ENCODE results near the gene ESPL1.
A peak's percentile ranks its signal among the peaks of the same experiment; 100 is the strongest.

Gene ESPL1

GRCh38 chr12:53313996-53314395, 45.9 kb downstream of the ESPL1 start:
- no peak for TF ChIP-seq CTCF (IDR thresholded peaks at IDR 0.05; ENCODE audit: low read depth, low read length)
- H3K4me1 ChIP-seq = no peaks in the 10 kb centered on the region
- H3K27me3 ChIP-seq = no peaks in the 10 kb centered on the region
- peaks cover 40% of the 10 kb centered on the region for H3K36me3 ChIP-seq
- no peak for DNase-seq
- H3K9me3 ChIP-seq = no peaks in the 10 kb centered on the region
- H3K4me3 ChIP-seq (ENCODE audit: low read depth, low read length) = no peak overlapping the region

- Histone ChIP-seq H3K27me3 (no peaks in the 10 kb centered on the region), H3K4me3 (ENCODE audit: low read depth, low read length) (peak overlapping the region; percentile 84), H3K9me3 (no peaks in the 10 kb centered on the region), H3K36me3 (peaks cover 13% of the 10 kb centered on the region), H3K4me1 (no peaks in the 10 kb centered on the region)
- TF ChIP-seq CTCF (IDR thresholded peaks at IDR 0.05; ENCODE audit: low read depth, low read length) = no peak
- DNase-seq = no peak
Observed at GRCh38 chr12:53320352-53321195, 52.5 kb downstream of the ESPL1 start.

- Histone ChIP-seq H3K9me3 (no peaks in the 10 kb centered on the region), H3K4me1 (peaks cover 4% of the 10 kb centered on the region; the same call in 1 of the 2 replicates), H3K27me3 (no peaks in the 10 kb centered on the region), H3K36me3 (no peaks in the 10 kb centered on the region), H3K4me3 (ENCODE audit: low read depth, low read length) (peak overlapping the region; percentile 77)
- no peak for DNase-seq
- TF ChIP-seq CTCF (IDR thresholded peaks at IDR 0.05; ENCODE audit: low read depth, low read length) = no peak
Observed at GRCh38 chr12:53324113-53324778, 56.1 kb downstream of the ESPL1 start.

- H3K4me3 ChIP-seq (ENCODE audit: low read depth, low read length) = peak overlapping the region; percentile 77
- H3K9me3 ChIP-seq = no peaks in the 10 kb centered on the region
- DNase-seq = peak; percentile 95
- peaks cover 4% of the 10 kb centered on the region; the same call in 1 of the 2 replicates for H3K4me1 ChIP-seq
- no peaks in the 10 kb centered on the region for H3K36me3 ChIP-seq
- no peaks in the 10 kb centered on the region for H3K27me3 ChIP-seq
- peak; percentile 78 for TF ChIP-seq CTCF (IDR thresholded peaks at IDR 0.05; ENCODE audit: low read depth, low read length)
Observed at GRCh38 chr12:53324779-53325510, 56.8 kb downstream of the ESPL1 start.

- no peaks in the 10 kb centered on the region for H3K36me3 ChIP-seq
- H3K4me1 ChIP-seq = peaks cover 4% of the 10 kb centered on the region; the same call in 1 of the 2 replicates
- H3K27me3 ChIP-seq = no peaks in the 10 kb centered on the region
- TF ChIP-seq CTCF (IDR thresholded peaks at IDR 0.05; ENCODE audit: low read depth, low read length) = no peak
- DNase-seq = peak; percentile 53
- no peaks in the 10 kb centered on the region for H3K9me3 ChIP-seq
- H3K4me3 ChIP-seq (ENCODE audit: low read depth, low read length) = peak overlapping the region; percentile 77
Observed at GRCh38 chr12:53325511-53326061, 57.5 kb downstream of the ESPL1 start.
